SK-N-SH (cell line): Measurements from ENCODE around the gene TAB3. TPM values are rescaled to one million over a fixed set of nuclear protein-coding genes. Genes with fewer than 3 reads are reported as not detected.

Experiments used
- CTCF ChIA-PET: fragments of 300-600, 350-600 bp; formaldehyde crosslinking; extraction: SDS; loops from one replicate; lab custom pipeline; 2021; lab: Yijun Ruan, JAX
- POLR2A ChIA-PET: fragments of 350-600 bp; sonication (Branson Sonifier 250); formaldehyde crosslinking; extraction: SDS; loops from one replicate; lab custom pipeline; 2020; ENCODE audit warnings: antibody characterized with exemption, inconsistent platforms; lab: Yijun Ruan, JAX
- DNase-seq: peaks from one replicate; pipeline ENCODE4 v3.0.0; 2012
- H2AFZ ChIP-seq: fragments of 200-600 bp; sonication (generic); 2 replicates; pipeline ENCODE4 v1.8.1; 2016; ENCODE audit warnings: antibody characterized with exemption, mild to moderate bottlenecking, low read depth
- H3F3A ChIP-seq: fragments of 200-600 bp; sonication (generic); replicated peaks from 2 replicates; pipeline ENCODE3; 2016; ENCODE audit warnings: antibody characterized with exemption, mild to moderate bottlenecking; ENCODE audit not compliant: insufficient read depth
- H3K27ac ChIP-seq, 2 experiments: fragments of 200-500 bp in 1 of 2; fragments of 200-600 bp in 1 of 2; sonication (Bioruptor generic) in 1 of 2; sonication (generic), shearing (Covaris generic) in 1 of 2; 2 replicates each; pipeline versions ENCODE4 v1.5.1 to v1.6.1; 2014 to 2016; ENCODE audit warnings: low read depth in 2 of 2, inconsistent platforms in 1 of 2, low read length in 1 of 2, mild to moderate bottlenecking in 1 of 2, mixed read lengths in 1 of 2
- H3K27me3 ChIP-seq: fragments of 200-600 bp; sonication (generic), shearing (Covaris generic); 2 replicates; pipeline ENCODE4 v1.6.1; 2016; ENCODE audit warnings: mixed run types; ENCODE audit not compliant: insufficient read depth
- H3K36me3 ChIP-seq, 2 experiments: fragments of 200-500 bp in 1 of 2; fragments of 200-600 bp in 1 of 2; sonication (Bioruptor generic) in 1 of 2; sonication (generic) in 1 of 2; replicated peaks in 1 of 2; 2 replicates each; pipeline versions ENCODE3 to v1.5.1; 2014 to 2016; ENCODE audit warnings: low read length in 1 of 2, mild to moderate bottlenecking in 1 of 2; ENCODE audit not compliant: insufficient read depth in 2 of 2, control insufficient read depth in 1 of 2
- H3K4me1 ChIP-seq, 2 experiments: fragments of 200-500 bp in 1 of 2; fragments of 200-600 bp in 1 of 2; sonication (Bioruptor generic) in 1 of 2; sonication (generic), shearing (Covaris generic) in 1 of 2; 2 replicates each; pipeline versions ENCODE4 v1.5.1 to v1.6.1; 2014 to 2016; ENCODE audit warnings: low read depth in 1 of 2, low read length in 1 of 2, mixed run types in 1 of 2; ENCODE audit not compliant: insufficient read depth in 2 of 2, control insufficient read depth in 1 of 2
- H3K4me2 ChIP-seq: fragments of 200-600 bp; sonication (generic), shearing (Covaris generic); 2 replicates; pipeline ENCODE4 v1.6.1; 2017; ENCODE audit warnings: mixed run types
- H3K4me3 ChIP-seq, 2 experiments: fragments of 200-500 bp in 1 of 2; fragments of 200-600 bp in 1 of 2; sonication (Bioruptor generic) in 1 of 2; sonication (generic), shearing (Covaris generic) in 1 of 2; 2 replicates each; pipeline versions ENCODE4 v1.5.1 to v1.8.1; 2014 to 2016; ENCODE audit warnings: low read depth in 2 of 2, inconsistent platforms in 1 of 2, low read length in 1 of 2, mild to moderate bottlenecking in 1 of 2, mixed read lengths in 1 of 2, moderate library complexity in 1 of 2
- H3K79me2 ChIP-seq: fragments of 200-600 bp; sonication (generic); 2 replicates; pipeline ENCODE4 v1.8.1; 2017; ENCODE audit warnings: mild to moderate bottlenecking; ENCODE audit not compliant: insufficient read depth
- H3K9ac ChIP-seq: fragments of 200-600 bp; sonication (generic); 2 replicates; pipeline ENCODE4 v1.6.1; 2017; ENCODE audit warnings: mixed run types
- H3K9me2 ChIP-seq: fragments of 200-600 bp; sonication (generic); 2 replicates; pipeline ENCODE4 v1.6.1; 2017; ENCODE audit warnings: mixed run types
- H3K9me3 ChIP-seq: fragments of 200-600 bp; sonication (generic); 2 replicates; pipeline ENCODE4 v1.6.1; 2017; ENCODE audit warnings: mixed run types, mild to moderate bottlenecking, moderate library complexity
- H4K20me1 ChIP-seq: fragments of 200-600 bp; sonication (generic); 2 replicates; pipeline ENCODE4 v1.6.1; 2017; ENCODE audit warnings: mild to moderate bottlenecking, mixed run types; ENCODE audit not compliant: insufficient read depth
- EZH2phosphoT487 ChIP-seq: fragments of 200-600 bp; sonication (generic); IDR thresholded peaks from 2 replicates; pipeline ENCODE4 v1.6.1; 2017; ENCODE audit warnings: low read depth, mixed run types, mild to moderate bottlenecking, antibody characterized with exemption, moderate library complexity, borderline replicate concordance
- FOXM1 ChIP-seq: IDR thresholded peaks from 2 replicates; pipeline ENCODE4 v1.4.0; 2012; ENCODE audit warnings: low read depth, mild to moderate bottlenecking
- IRF3 ChIP-seq: fragments of 150-350 bp; IDR thresholded peaks from 2 replicates; pipeline ENCODE4 v1.6.1; 2016; ENCODE audit warnings: mild to moderate bottlenecking, low read depth, low read length
- JUND ChIP-seq: IDR thresholded peaks from 2 replicates; pipeline ENCODE4 v1.4.0; 2012
- MAX ChIP-seq: IDR thresholded peaks from 2 replicates; pipeline ENCODE4 v1.4.0; 2012; ENCODE audit warnings: low read depth
- MEF2A ChIP-seq: IDR thresholded peaks from 2 replicates; pipeline ENCODE4 v1.4.0; 2012; ENCODE audit warnings: low read depth, borderline replicate concordance
- MXI1 ChIP-seq: IDR thresholded peaks from 2 replicates; pipeline ENCODE4 v1.6.1; 2012; ENCODE audit warnings: mild to moderate bottlenecking, low read depth, low read length, improper control_type of control experiment
- NRF1 ChIP-seq: IDR thresholded peaks from 2 replicates; pipeline ENCODE4 v1.6.1; 2012; ENCODE audit warnings: low read depth, mild to moderate bottlenecking, low read length
- POLR2AphosphoS5 ChIP-seq: IDR thresholded peaks from 2 replicates; pipeline ENCODE4 v1.6.1; 2012; ENCODE audit warnings: low read depth, low read length
- RAD21 ChIP-seq: IDR thresholded peaks from 2 replicates; pipeline ENCODE4 v1.6.1; 2012; ENCODE audit warnings: mild to moderate bottlenecking, low read length
- REST ChIP-seq: IDR thresholded peaks from 2 replicates; pipeline ENCODE4 v1.6.1; 2012; ENCODE audit warnings: mild to moderate bottlenecking, low read depth, low read length, moderate library complexity
- RFX5 ChIP-seq: IDR thresholded peaks from 2 replicates; pipeline ENCODE4 v1.6.1; 2012; ENCODE audit warnings: mild to moderate bottlenecking, improper control_type of control experiment, low read length
- RXRA ChIP-seq: IDR thresholded peaks from 2 replicates; pipeline ENCODE4 v1.4.0; 2012; ENCODE audit warnings: low read depth, mild to moderate bottlenecking, borderline replicate concordance
- SMC3 ChIP-seq: IDR thresholded peaks from 2 replicates; pipeline ENCODE4 v1.6.1; 2012; ENCODE audit warnings: low read depth, low read length, improper control_type of control experiment
- TAF1 ChIP-seq: IDR thresholded peaks from 2 replicates; pipeline ENCODE4 v1.6.1; 2012; ENCODE audit warnings: low read depth, mild to moderate bottlenecking, low read length, moderate library complexity, borderline replicate concordance
- TCF12 ChIP-seq: IDR thresholded peaks from 2 replicates; pipeline ENCODE4 v1.4.0; 2012
- YY1 ChIP-seq: IDR thresholded peaks from 2 replicates; pipeline ENCODE4 v1.4.0; 2012; ENCODE audit warnings: low read depth, mild to moderate bottlenecking
- ZBTB33 ChIP-seq: IDR thresholded peaks from 2 replicates; pipeline ENCODE4 v1.4.0; 2012; ENCODE audit warnings: low read depth, borderline replicate concordance
- WGBS: methylation state at CpG from one replicate; pipeline ENCODE4 v1.1.6; 2017; ENCODE audit warnings: low lambda C conversion rate; 5-methylcytosine and 5-hydroxymethylcytosine counted together
- polyA plus RNA-seq, 3 experiments: library from polyadenylated mRNA; depleted of rRNA; stranded (reverse); fragments of >200 nt; gene quantifications; 2 replicates each; pipeline ENCODE4 v1.2.3, GENCODE V29; 2012

TAB3 gene
- polyA plus RNA-seq, 1 of the 3 experiments (the other 2 are of a cell fraction): 9.2 TPM

GRCh38 chrX:30819080-30819479, 70.0 kb downstream of the TAB3 start:
- POLR2A ChIA-PET: no interaction called here
- H3K4me2 ChIP-seq: no peak overlapping the region
- no peaks in the 10 kb centered on the region for H3K9me3 ChIP-seq
- no peaks in the 10 kb centered on the region for H3K9me2 ChIP-seq
- H2AFZ ChIP-seq: no peak overlapping the region
- no peaks in the 10 kb centered on the region for H3K36me3 ChIP-seq
- H3K4me3 ChIP-seq: no peak overlapping the region
- DNase-seq: no peak
- no peaks in the 10 kb centered on the region for H3K27me3 ChIP-seq
- no peak overlapping the region for H3K9ac ChIP-seq
- H3K27ac ChIP-seq: no peak overlapping the region
- no peaks in the 10 kb centered on the region for H3K4me1 ChIP-seq
- CTCF ChIA-PET: no interaction called here
- TF ChIP-seq NRF1 (no peak), REST (no peak), FOXM1 (no peak), SMC3 (no peak), EZH2phosphoT487 (no peak), RXRA (no peak), TAF1 (no peak), YY1 (no peak), MXI1 (no peak), MAX (no peak), RFX5 (no peak), JUND (no peak), POLR2AphosphoS5 (no peak), IRF3 (no peak), ZBTB33 (no peak), RAD21 (no peak), MEF2A (no peak), TCF12 (no peak)
- 4% methylated on average over 2 of the region's 2 CpGs for WGBS
- no peaks in the 10 kb centered on the region for H3F3A ChIP-seq
- no peaks in the 10 kb centered on the region for H3K79me2 ChIP-seq
- no peaks in the 10 kb centered on the region for H4K20me1 ChIP-seq
